HepG2 (cell line): ENCODE results near the gene TMEM204. TPM values are rescaled to one million over a fixed set of nuclear protein-coding genes. Genes with fewer than 3 reads are reported as not detected.
A peak's percentile ranks its signal among the peaks of the same experiment; 100 is the strongest.

ENCODE experiments used
- AKAP8 ChIP-seq: sonication (generic); formaldehyde crosslinking; IDR thresholded peaks from 2 replicates; pipeline ENCODE4 v1.5.1; 2020; ENCODE audit warnings: mild to moderate bottlenecking, missing genetic modification reagents
- JARID2 ChIP-seq: sonication (generic); formaldehyde crosslinking; IDR thresholded peaks from 2 replicates; pipeline ENCODE4 v1.8.1; 2023; ENCODE audit warnings: missing genetic modification reagents, inconsistent platforms; ENCODE audit not compliant: insufficient replicate concordance
- MED13 ChIP-seq: sonication (generic); formaldehyde crosslinking; IDR thresholded peaks from 2 replicates; pipeline ENCODE4 v1.5.0; 2020; ENCODE audit warnings: missing genetic modification reagents
- NRL ChIP-seq: sonication (generic); formaldehyde crosslinking; IDR thresholded peaks from 2 replicates; pipeline ENCODE4 v1.5.0; 2020; ENCODE audit warnings: missing genetic modification reagents, mild to moderate bottlenecking, moderate library complexity, borderline replicate concordance
- TOPORS ChIP-seq: sonication (generic); formaldehyde crosslinking; IDR thresholded peaks from 2 replicates; pipeline ENCODE4 v1.8.0; 2023; ENCODE audit warnings: mild to moderate bottlenecking, missing genetic modification reagents
- ZNF121 ChIP-seq: sonication (generic); formaldehyde crosslinking; IDR thresholded peaks from 2 replicates; pipeline ENCODE4 v1.5.0; 2020; ENCODE audit warnings: mild to moderate bottlenecking, missing genetic modification reagents
- ZNF792 ChIP-seq: IDR thresholded peaks from 2 replicates; pipeline ENCODE4 v1.6.1; 2016
- ZSCAN29 ChIP-seq: sonication (generic); formaldehyde crosslinking; conservative IDR thresholded peaks from 2 replicates; pipeline ENCODE4 v1.4.0; 2020; ENCODE audit warnings: mild to moderate bottlenecking, missing genetic modification reagents
- polyA plus RNA-seq, 8 experiments: library from polyadenylated mRNA; depleted of rRNA in 3 of 8; stranded (reverse) in 7 of 8; unstranded in 1 of 8; fragments of >200 nt; fragmentation: Illumina TruSeq in 4 of 8; extraction: Trizol in 4 of 8; gene quantifications; 2 replicates each; pipeline versions ENCODE4 v1.2.1 to v1.2.3, GENCODE V29; 2011 to 2016; ENCODE audit warnings: low read depth in 4 of 8, missing spikeins in 1 of 8, mixed read lengths in 1 of 8; ENCODE audit not compliant: insufficient read depth in 1 of 8
- total RNA-seq, 5 experiments: library from RNA; depleted of rRNA; stranded (reverse); fragments of >200 nt; fragmentation: Illumina TruSeq; extraction: Trizol; gene quantifications; 2 replicates each; pipeline ENCODE4 v1.2.3, GENCODE V29; 2016; ENCODE audit warnings: low read depth in 1 of 5
- TF ChIP-seq, protein P1 (sequence below), 2 experiments: fragments of 450-650 bp in 1 of 2; sonication (generic) in 1 of 2; formaldehyde crosslinking in 1 of 2; IDR thresholded peaks; 2 replicates each; pipeline versions ENCODE4 v1.6.1 to v1.8.0; 2016 to 2022; ENCODE audit warnings: antibody characterized with exemption in 1 of 2, mild to moderate bottlenecking in 1 of 2, missing genetic modification reagents in 1 of 2
- TF ChIP-seq, protein P2 (sequence below): sonication (generic); formaldehyde crosslinking; IDR thresholded peaks from 2 replicates; pipeline ENCODE4 v1.5.1; 2020; ENCODE audit warnings: missing genetic modification reagents, mild to moderate bottlenecking, borderline replicate concordance
- TF ChIP-seq, protein P3 (sequence below): sonication (generic); formaldehyde crosslinking; IDR thresholded peaks from 2 replicates; pipeline ENCODE4 v1.4.0; 2020; ENCODE audit warnings: missing genetic modification reagents
- TF ChIP-seq, protein P4 (sequence below): sonication (generic); formaldehyde crosslinking; IDR thresholded peaks from 2 replicates; pipeline ENCODE4 v1.5.0; 2020; ENCODE audit warnings: mild to moderate bottlenecking, missing genetic modification reagents

The TMEM204 gene
- total and polyA plus RNA-seq, 2 of the 13 experiments (the other 11 are each of a cell fraction or from before 2014, with no cell fraction given), result not detected

DNA sequence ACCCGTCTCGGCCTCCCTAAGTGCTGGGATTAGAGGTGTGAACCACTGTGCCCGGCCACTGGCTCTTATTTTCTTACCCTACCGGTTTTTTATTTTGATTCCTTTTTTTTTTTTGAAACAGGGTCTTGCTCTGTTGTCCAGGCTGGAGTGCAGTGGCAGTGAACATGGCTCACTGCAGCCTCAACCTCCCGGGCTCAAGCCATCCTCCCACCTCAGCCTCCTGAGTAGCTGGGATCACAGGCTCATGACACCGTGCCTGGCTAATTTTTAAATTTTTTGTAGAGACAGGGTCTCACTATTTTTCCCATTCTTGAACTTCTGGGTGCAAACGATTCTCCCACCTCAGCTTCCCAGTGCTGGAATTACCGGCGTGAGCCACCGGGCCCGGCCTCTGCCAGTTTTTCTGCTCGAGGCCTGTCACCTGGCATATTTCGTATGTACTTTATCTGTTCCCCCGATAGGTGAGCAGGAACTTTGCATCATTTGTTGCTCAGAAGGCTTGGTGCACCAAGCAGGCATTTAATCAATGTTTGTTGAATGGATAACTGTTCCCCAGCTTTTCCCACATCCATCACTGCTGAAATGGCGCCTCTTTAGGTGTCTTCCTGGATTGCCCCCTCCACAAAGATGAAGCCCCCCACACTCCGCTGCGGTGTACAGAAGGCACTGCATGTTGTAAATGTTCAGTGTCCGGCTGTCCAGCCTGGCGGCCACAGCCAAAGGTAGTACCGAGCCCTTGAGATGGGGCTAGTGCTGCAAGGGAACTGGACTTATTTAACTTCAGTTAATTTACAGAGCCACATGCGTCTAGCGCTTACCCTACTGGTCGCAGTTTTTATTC, 41.2 kb upstream of the TMEM204 start (continued):
- TF ChIP-seq, protein P1, sequence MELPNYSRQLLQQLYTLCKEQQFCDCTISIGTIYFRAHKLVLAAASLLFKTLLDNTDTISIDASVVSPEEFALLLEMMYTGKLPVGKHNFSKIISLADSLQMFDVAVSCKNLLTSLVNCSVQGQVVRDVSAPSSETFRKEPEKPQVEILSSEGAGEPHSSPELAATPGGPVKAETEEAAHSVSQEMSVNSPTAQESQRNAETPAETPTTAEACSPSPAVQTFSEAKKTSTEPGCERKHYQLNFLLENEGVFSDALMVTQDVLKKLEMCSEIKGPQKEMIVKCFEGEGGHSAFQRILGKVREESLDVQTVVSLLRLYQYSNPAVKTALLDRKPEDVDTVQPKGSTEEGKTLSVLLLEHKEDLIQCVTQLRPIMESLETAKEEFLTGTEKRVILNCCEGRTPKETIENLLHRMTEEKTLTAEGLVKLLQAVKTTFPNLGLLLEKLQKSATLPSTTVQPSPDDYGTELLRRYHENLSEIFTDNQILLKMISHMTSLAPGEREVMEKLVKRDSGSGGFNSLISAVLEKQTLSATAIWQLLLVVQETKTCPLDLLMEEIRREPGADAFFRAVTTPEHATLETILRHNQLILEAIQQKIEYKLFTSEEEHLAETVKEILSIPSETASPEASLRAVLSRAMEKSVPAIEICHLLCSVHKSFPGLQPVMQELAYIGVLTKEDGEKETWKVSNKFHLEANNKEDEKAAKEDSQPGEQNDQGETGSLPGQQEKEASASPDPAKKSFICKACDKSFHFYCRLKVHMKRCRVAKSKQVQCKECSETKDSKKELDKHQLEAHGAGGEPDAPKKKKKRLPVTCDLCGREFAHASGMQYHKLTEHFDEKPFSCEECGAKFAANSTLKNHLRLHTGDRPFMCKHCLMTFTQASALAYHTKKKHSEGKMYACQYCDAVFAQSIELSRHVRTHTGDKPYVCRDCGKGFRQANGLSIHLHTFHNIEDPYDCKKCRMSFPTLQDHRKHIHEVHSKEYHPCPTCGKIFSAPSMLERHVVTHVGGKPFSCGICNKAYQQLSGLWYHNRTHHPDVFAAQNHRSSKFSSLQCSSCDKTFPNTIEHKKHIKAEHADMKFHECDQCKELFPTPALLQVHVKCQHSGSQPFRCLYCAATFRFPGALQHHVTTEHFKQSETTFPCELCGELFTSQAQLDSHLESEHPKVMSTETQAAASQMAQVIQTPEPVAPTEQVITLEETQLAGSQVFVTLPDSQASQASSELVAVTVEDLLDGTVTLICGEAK (IDR thresholded peaks at IDR 0.05), result no peak
- TF ChIP-seq, protein P1 (CRISPR knock-in tag; IDR thresholded peaks at IDR 0.05), result 0 out of 2 replicates have a peak, but pooled peaks have one; percentile 11
- TF ChIP-seq, protein P2, sequence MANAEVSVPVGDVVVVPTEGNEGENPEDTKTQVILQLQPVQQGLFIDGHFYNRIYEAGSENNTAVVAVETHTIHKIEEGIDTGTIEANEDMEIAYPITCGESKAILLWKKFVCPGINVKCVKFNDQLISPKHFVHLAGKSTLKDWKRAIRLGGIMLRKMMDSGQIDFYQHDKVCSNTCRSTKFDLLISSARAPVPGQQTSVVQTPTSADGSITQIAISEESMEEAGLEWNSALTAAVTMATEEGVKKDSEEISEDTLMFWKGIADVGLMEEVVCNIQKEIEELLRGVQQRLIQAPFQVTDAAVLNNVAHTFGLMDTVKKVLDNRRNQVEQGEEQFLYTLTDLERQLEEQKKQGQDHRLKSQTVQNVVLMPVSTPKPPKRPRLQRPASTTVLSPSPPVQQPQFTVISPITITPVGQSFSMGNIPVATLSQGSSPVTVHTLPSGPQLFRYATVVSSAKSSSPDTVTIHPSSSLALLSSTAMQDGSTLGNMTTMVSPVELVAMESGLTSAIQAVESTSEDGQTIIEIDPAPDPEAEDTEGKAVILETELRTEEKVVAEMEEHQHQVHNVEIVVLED (CRISPR knock-in tag), result no peak
- TF ChIP-seq ZNF792 (CRISPR knock-in tag) (no peak), JARID2 (peak; percentile 47), NRL (CRISPR knock-in tag) (0 out of 2 replicates have a peak, but pooled peaks have one; percentile 49), ZNF121 (CRISPR knock-in tag) (peak; percentile 64; the same call in 1 of the 2 replicates), AKAP8 (no peak), ZSCAN29 (CRISPR knock-in tag) (0 out of 2 replicates have a peak, but pooled peaks have one; percentile 20), TOPORS (CRISPR knock-in tag) (no peak), MED13 (CRISPR knock-in tag) (no peak)
- TF ChIP-seq, protein P3, sequence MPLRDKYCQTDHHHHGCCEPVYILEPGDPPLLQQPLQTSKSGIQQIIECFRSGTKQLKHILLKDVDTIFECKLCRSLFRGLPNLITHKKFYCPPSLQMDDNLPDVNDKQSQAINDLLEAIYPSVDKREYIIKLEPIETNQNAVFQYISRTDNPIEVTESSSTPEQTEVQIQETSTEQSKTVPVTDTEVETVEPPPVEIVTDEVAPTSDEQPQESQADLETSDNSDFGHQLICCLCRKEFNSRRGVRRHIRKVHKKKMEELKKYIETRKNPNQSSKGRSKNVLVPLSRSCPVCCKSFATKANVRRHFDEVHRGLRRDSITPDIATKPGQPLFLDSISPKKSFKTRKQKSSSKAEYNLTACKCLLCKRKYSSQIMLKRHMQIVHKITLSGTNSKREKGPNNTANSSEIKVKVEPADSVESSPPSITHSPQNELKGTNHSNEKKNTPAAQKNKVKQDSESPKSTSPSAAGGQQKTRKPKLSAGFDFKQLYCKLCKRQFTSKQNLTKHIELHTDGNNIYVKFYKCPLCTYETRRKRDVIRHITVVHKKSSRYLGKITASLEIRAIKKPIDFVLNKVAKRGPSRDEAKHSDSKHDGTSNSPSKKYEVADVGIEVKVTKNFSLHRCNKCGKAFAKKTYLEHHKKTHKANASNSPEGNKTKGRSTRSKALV (CRISPR knock-in tag), result no peak
- TF ChIP-seq, protein P4, sequence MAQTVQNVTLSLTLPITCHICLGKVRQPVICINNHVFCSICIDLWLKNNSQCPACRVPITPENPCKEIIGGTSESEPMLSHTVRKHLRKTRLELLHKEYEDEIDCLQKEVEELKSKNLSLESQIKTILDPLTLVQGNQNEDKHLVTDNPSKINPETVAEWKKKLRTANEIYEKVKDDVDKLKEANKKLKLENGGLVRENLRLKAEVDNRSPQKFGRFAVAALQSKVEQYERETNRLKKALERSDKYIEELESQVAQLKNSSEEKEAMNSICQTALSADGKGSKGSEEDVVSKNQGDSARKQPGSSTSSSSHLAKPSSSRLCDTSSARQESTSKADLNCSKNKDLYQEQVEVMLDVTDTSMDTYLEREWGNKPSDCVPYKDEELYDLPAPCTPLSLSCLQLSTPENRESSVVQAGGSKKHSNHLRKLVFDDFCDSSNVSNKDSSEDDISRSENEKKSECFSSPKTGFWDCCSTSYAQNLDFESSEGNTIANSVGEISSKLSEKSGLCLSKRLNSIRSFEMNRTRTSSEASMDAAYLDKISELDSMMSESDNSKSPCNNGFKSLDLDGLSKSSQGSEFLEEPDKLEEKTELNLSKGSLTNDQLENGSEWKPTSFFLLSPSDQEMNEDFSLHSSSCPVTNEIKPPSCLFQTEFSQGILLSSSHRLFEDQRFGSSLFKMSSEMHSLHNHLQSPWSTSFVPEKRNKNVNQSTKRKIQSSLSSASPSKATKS, result no peak
